HG03457 (cell line): ENCODE data around the gene SCEL.
"Not testable (repeated sequence)": the region's sequence is repeated elsewhere in the genome, so short reads cannot be mapped to it uniquely, and the experiment has no call there.

Source experiments
- ATAC-seq: cut with Tn5 transposase; IDR thresholded peaks from one replicate; pipeline ENCODE4 v1.9.1; 2021; ENCODE audit warnings: moderate number of reproducible peaks; ENCODE audit not compliant: unreplicated experiment

Gene SCEL

GRCh38 chr13:77660016-77660415 lies 124.5 kb downstream of the SCEL start:
- not testable (repeated sequence) for ATAC-seq

DNA sequence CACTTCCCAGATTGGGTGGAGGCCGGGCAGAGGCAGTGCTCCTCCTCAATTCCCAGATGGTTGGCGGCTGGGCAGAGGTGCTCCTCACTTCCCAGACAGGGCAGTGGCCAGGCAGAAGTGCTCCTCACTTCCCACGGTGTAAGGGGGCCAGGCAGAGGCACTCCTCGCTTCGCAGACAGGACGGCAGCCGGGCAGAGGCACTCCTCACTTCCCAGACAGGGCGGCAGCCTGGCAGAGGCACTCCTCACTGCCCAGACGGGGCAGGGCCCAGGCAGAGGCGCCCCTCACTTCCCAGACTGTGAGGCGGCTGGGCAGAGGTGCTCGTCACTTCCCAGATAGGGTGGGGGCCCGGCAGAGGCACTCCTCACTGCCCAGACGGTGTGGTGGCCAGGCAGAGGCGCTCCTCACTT lies 125.3 kb downstream of the SCEL start:
- ATAC-seq = no peak

DNA sequence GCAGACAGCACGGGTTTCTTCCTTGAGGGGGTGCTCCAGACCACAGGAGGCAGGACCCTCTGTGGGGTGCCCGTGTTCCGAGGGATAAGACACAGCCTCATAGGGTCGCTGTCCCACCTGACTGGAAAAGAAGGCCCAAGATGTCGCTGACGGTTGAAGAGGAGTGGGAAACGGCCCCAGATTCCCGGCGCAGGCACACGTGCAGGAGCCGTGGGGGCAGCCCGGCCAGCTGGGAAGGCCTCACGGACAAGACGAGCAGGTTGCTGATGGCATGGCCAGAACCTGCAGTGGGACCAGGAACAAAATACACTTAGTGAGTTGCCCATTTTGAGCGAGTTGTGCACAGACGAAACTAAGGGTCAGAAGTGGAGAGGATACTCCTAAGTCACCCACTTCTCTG lies 126.8 kb downstream of the SCEL start:
- ATAC-seq = not testable (repeated sequence)

- ATAC-seq = not testable (repeated sequence)
These were observed 127.3 kb downstream of the SCEL start for GRCh38 chr13:77662831-77663230.

DNA sequence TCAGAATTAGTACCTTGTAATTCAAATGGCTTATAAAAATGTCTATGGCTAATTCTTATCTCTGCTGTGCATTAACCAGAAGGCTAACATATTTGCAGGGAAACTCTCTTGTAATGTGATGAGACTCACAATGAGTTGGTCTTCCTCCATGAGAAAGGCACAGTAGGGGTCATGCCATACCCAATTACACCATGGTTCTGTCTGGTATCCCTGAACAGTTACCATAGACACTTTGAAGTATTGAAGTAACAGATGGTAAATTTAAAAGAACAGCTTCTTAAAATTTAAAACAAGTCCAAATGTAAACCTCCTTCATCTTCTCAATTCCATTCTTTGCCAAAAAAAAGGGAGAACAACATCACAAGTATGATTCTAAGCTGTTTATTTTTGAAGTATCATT lies 139.3 kb downstream of the SCEL start:
- no peak for ATAC-seq

GRCh38 chr13:77678691-77679235 lies 143.3 kb downstream of the SCEL start:
- ATAC-seq = no peak

- no peak for ATAC-seq
These were observed 152.3 kb downstream of the SCEL start for GRCh38 chr13:77687799-77688198.

DNA sequence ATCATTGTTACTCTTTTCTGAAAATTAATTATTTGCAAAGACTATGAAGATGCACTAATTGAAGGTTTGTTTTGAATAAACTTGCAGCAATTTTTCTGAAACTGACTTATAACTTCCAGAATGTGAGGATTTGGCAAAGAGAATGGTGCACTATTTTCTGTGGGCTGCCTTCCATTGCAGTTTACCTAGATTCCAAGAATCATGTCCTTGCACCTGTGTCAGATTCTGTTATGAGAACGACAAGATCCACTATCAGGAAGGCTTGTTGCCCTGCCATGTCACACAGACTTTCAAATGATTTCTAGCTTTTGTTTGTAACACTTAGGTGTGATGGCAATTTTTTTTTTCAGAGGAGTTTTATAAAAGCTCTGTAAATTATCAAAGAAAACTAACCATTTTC lies 156.4 kb downstream of the SCEL start:
- no peak for ATAC-seq

DNA sequence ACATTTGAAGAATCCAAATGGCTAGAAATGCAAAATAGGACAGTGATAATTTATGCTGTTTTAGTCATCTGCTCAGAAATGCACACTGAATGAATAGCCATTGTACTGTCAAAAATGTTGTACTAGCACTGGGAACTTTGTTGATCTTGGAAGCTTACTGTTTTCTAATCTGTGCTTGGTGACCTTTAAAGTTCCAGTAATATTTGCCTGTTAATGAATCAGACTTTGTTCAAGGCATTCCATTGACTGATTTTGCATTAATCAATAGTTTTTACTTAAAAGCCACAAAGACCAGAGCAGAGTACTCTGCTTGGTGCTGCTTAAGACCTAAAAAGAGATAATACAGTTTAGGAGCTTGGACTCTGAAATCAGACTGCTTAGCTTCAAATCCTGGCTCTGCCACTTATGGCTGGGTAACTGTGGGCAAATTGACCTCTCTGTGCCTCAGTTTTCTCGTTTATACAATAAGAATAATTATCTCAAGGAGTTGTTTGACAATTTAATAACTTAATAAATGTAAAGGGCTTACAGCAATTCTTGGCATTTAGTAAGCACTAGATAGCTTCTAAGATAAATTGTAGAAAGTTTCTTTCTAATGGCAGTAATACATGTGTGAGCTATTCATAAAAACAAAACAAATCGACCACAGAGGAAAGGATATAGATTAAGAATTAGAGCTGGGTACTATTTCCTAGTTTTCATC lies 157.4 kb downstream of the SCEL start:
- no peak for ATAC-seq

- no peak for ATAC-seq
These were observed 158.0 kb downstream of the SCEL start for GRCh38 chr13:77693449-77693940.
